Measurements from ENCODE around the gene OR1I1. TPM values are rescaled to one million over a fixed set of nuclear protein-coding genes. Genes with fewer than 3 reads are reported as not detected.

OR1I1 gene
- total and polyA plus RNA-seq, 2 of the 4 experiments (the other 2 are of a cell fraction), result not detected

DNA sequence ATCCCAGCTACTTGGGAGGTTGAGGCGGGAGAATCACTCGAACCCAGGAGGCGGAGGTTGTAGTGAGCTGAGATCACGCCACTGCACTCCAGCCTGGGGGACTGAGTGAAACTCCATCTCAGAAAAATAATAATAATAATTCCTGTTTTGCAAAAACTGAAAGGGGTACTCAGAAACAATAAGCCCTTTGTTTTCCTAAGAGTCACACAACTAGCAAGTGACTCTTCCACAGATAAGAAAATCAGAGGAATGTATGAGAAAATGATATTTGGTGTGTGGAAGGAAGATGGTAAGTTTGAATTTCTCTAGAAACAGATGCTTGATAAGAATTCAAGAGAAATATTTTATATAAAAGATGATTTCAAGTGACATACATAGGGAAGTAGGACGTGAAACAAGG, 60.3 kb downstream of the OR1I1 start:
- dilution Hi-C loops (cut with HindIII; ENCODE audit: low sequenced_read_pairs, unreplicated experiment), result no loop called here

More for the DNA sequence above, 60.3 kb downstream of the OR1I1 start:
- Histone ChIP-seq H3K9ac (ENCODE audit: low read depth, low read length) (no peak overlapping the region), H3K4ac (ENCODE audit: low read depth, low read length) (no peak overlapping the region), H2AK9ac (replicated peaks; ENCODE audit: low read depth, low read length, poor library complexity) (no peak overlapping the region), H4K8ac (ENCODE audit: low read depth in 2 of 2, low read length in 2 of 2) (no peak overlapping the region), H4K5ac (ENCODE audit: low read depth, low read length) (no peak overlapping the region), H3K9me1 (ENCODE audit: insufficient read depth, low read length) (0 out of 2 replicates have a peak, but pooled peaks cover 2% of the 10 kb centered on the region), H3K18ac (ENCODE audit: low read depth, low read length) (no peak overlapping the region), H3K14ac (replicated peaks; ENCODE audit: low read depth, low read length) (no peak overlapping the region), H3K23ac (ENCODE audit: low read depth, low read length) (no peak overlapping the region), H2BK120ac (ENCODE audit: low read depth, low read length) (no peak overlapping the region), H2BK15ac (ENCODE audit: low read depth, low read length) (no peak overlapping the region; the same call in 2 of the 3 replicates), H2BK5ac (ENCODE audit: low read depth, low read length, poor library complexity, severe bottlenecking) (no peak overlapping the region), H3K4me3 (ENCODE audit: insufficient read depth, low read depth, low read length) (no peak overlapping the region), H3K27ac (ENCODE audit: insufficient read depth, low read length) (no peak overlapping the region), H4K20me1 (ENCODE audit: insufficient read depth, low read length) (no peaks in the 10 kb centered on the region), H3K27me3 (ENCODE audit: control insufficient read depth, insufficient read depth, low read length) (no peaks in the 10 kb centered on the region), H3K9me3 (ENCODE audit: control insufficient read depth, insufficient read depth, low read length) (peaks cover 15% of the 10 kb centered on the region), H2BK20ac (ENCODE audit: low read depth, low read length) (no peak overlapping the region), H3K79me1 (ENCODE audit: low read depth in 1 of 2, low read length in 2 of 2) (no peaks in the 10 kb centered on the region), H3K4me2 (ENCODE audit: low read depth, low read length) (no peak overlapping the region), H4K91ac (ENCODE audit: insufficient read depth, low read depth, low read length) (no peak overlapping the region), H3K36me3 (ENCODE audit: control insufficient read depth, insufficient read depth, low read length) (no peaks in the 10 kb centered on the region), H2AFZ (replicated peaks; ENCODE audit: low read length, poor library complexity) (no peak overlapping the region), H3K4me1 (ENCODE audit: control insufficient read depth, insufficient read depth, low read length) (peaks cover 10% of the 10 kb centered on the region), H3K56ac (ENCODE audit: extremely low read depth, insufficient read depth, low read length) (no peak overlapping the region), H2AK5ac (ENCODE audit: low read depth, low read length) (no peak overlapping the region)
- WGBS, 2 experiments (ENCODE audit: extremely low coverage in 2 of 2, insufficient read length in 1 of 2), result no CpG with 5 or more reads among the region's 5 CpGs
- TF ChIP-seq POLR2A (IDR thresholded peaks at IDR 0.05; ENCODE audit: low read depth, low read length), result no peak
- TF ChIP-seq CEBPB (IDR thresholded peaks at IDR 0.05; ENCODE audit: low read depth, low read length), result no peak
- no peak for TF ChIP-seq RAD21 (IDR thresholded peaks at IDR 0.05; ENCODE audit: low read length)
- TF ChIP-seq RFX5 (IDR thresholded peaks at IDR 0.05; ENCODE audit: low read depth, low read length), result no peak
- TF ChIP-seq, protein P1, sequence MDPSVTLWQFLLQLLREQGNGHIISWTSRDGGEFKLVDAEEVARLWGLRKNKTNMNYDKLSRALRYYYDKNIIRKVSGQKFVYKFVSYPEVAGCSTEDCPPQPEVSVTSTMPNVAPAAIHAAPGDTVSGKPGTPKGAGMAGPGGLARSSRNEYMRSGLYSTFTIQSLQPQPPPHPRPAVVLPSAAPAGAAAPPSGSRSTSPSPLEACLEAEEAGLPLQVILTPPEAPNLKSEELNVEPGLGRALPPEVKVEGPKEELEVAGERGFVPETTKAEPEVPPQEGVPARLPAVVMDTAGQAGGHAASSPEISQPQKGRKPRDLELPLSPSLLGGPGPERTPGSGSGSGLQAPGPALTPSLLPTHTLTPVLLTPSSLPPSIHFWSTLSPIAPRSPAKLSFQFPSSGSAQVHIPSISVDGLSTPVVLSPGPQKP (IDR thresholded peaks at IDR 0.05; ENCODE audit: borderline replicate concordance, low read depth, low read length), result no peak
- TF ChIP-seq MAZ (IDR thresholded peaks at IDR 0.05; ENCODE audit: borderline replicate concordance, low read depth, low read length), result no peak
- TF ChIP-seq MAFK (IDR thresholded peaks at IDR 0.05; ENCODE audit: low read depth, low read length), result no peak
- no peak for TF ChIP-seq CHD1 (IDR thresholded peaks at IDR 0.05; ENCODE audit: low read depth, low read length)
- TF ChIP-seq FOS (IDR thresholded peaks at IDR 0.05; ENCODE audit: low read depth, low read length), result no peak
- CTCF ChIA-PET, result no interaction called here
- no TSS peak for BruUV-seq (replicated peaks)
- no peak for DNase-seq
- intact Hi-C loops (cut with micrococcal nuclease) (no loop called here), in situ Hi-C loops (cut with MboI; ENCODE audit: low sequenced_read_pairs) (no loop called here)
- no peak for ATAC-seq (ENCODE audit: low read depth)
- POLR2A ChIA-PET (ENCODE audit: unreplicated experiment), result no interaction called here

Other genes starting within 250 kb of the OR1I1 start
- gene OR7A5, start 247.0 kb upstream of the OR1I1 start, total RNA-seq (2012; rRNA removed), result not detected in 2 replicates
- gene OR7A5, start 247.0 kb upstream of the OR1I1 start, polyA plus RNA-seq (2012; rRNA removed), result not detected in 2 replicates
- not detected in 2 replicates for gene OR7C1, start 247.0 kb upstream of the OR1I1 start, total RNA-seq (2012; rRNA removed)
- gene OR7C1, start 247.0 kb upstream of the OR1I1 start, polyA plus RNA-seq (2012; rRNA removed), result not detected in 2 replicates
- not detected in 2 replicates for gene OR7A10, start 233.3 kb upstream of the OR1I1 start, total RNA-seq (2012; rRNA removed)
- gene OR7A10, start 233.3 kb upstream of the OR1I1 start, polyA plus RNA-seq (2012; rRNA removed), result not detected in 2 replicates
- gene OR7A17, start 196.1 kb upstream of the OR1I1 start, total RNA-seq (2012; rRNA removed), result not detected in 2 replicates
- gene OR7A17, start 196.1 kb upstream of the OR1I1 start, polyA plus RNA-seq (2012; rRNA removed), result not detected in 2 replicates
- not detected in 2 replicates for gene OR7C2, start 140.7 kb upstream of the OR1I1 start, total RNA-seq (2012; rRNA removed)
- gene OR7C2, start 140.7 kb upstream of the OR1I1 start, polyA plus RNA-seq (2012; rRNA removed), result not detected in 2 replicates
- gene SLC1A6, start 102.3 kb upstream of the OR1I1 start, total RNA-seq (2012; rRNA removed), result not detected in 2 replicates
- gene SLC1A6, start 102.3 kb upstream of the OR1I1 start, polyA plus RNA-seq (2012; rRNA removed), result not detected in 2 replicates
- not detected in 2 replicates for gene CASP14, start 32.7 kb upstream of the OR1I1 start, total RNA-seq (2012; rRNA removed)
- gene CASP14, start 32.7 kb upstream of the OR1I1 start, polyA plus RNA-seq (2012; rRNA removed), result not detected in 2 replicates
- 18.6 and 19.4 TPM in 2 replicates for gene SYDE1, start 25.2 kb downstream of the OR1I1 start, total RNA-seq (2012; rRNA removed)
- 64.9 and 84.7 TPM in 2 replicates for gene SYDE1, start 25.2 kb downstream of the OR1I1 start, polyA plus RNA-seq (2012; rRNA removed)
- 5.9 and 7.2 TPM in 2 replicates for gene NOTCH3, start 118.8 kb downstream of the OR1I1 start, total RNA-seq (2012; rRNA removed)
- 25.1 and 29.6 TPM in 2 replicates for gene NOTCH3, start 118.8 kb downstream of the OR1I1 start, polyA plus RNA-seq (2012; rRNA removed)
- 0.18 TPM in 1 of 2 replicates, not detected in the other for gene EPHX3, start 150.2 kb downstream of the OR1I1 start, total RNA-seq (2012; rRNA removed)
- 0.12 and 0.16 TPM in 2 replicates for gene EPHX3, start 150.2 kb downstream of the OR1I1 start, polyA plus RNA-seq (2012; rRNA removed)

All from IMR-90 (cell line).